IMR-90 (cell line): ENCODE data around the gene NFATC3. TPM values are rescaled to one million over a fixed set of nuclear protein-coding genes. Genes with fewer than 3 reads are reported as not detected.

ENCODE experiments used
- ATAC-seq: fragments of 200-7000 bp; cut with Tn5 transposase; 2 replicates; pipeline ENCODE4 v1.9.1; 2020; ENCODE audit warnings: low read depth, mild to moderate bottlenecking, moderate library complexity
- BruUV-seq: library from RNA; stranded (reverse); fragments of 400-500 nt; replicated peaks from 2 replicates; lab custom pipeline; 2021; lab: Mats Ljungman, UMichigan
- CTCF ChIA-PET: fragments of 300-600 bp; formaldehyde crosslinking; extraction: SDS; loops from one replicate; lab custom pipeline; 2021; ENCODE audit warnings: antibody characterized with exemption; lab: Yijun Ruan, JAX
- POLR2A ChIA-PET: fragments of 300-600 bp; sonication (Branson Sonifier 250); formaldehyde crosslinking; loops from one replicate; lab custom pipeline; 2022; ENCODE audit warnings: antibody characterized with exemption; ENCODE audit not compliant: unreplicated experiment; lab: Charles Lee
- DNase-seq: peaks from one replicate; pipeline ENCODE4 v3.0.0; 2013
- H2AFZ ChIP-seq: replicated peaks from 2 replicates; pipeline ENCODE3; 2013; ENCODE audit warnings: low read length, mild to moderate bottlenecking; ENCODE audit not compliant: poor library complexity
- H2AK5ac ChIP-seq: 2 replicates; pipeline ENCODE4 v1.6.1; 2013; ENCODE audit warnings: low read depth, low read length, inconsistent platforms
- H2AK9ac ChIP-seq: replicated peaks from 2 replicates; pipeline ENCODE3; 2013; ENCODE audit warnings: mild to moderate bottlenecking, low read depth, low read length, moderate library complexity; ENCODE audit not compliant: poor library complexity
- H2BK120ac ChIP-seq: 2 replicates; pipeline ENCODE4 v1.6.1; 2013; ENCODE audit warnings: low read depth, low read length, inconsistent platforms
- H2BK15ac ChIP-seq: 3 replicates; pipeline ENCODE4 v1.6.1; 2013; ENCODE audit warnings: low read depth, low read length, inconsistent platforms
- H2BK20ac ChIP-seq: 2 replicates; pipeline ENCODE4 v1.6.1; 2013; ENCODE audit warnings: low read depth, mild to moderate bottlenecking, inconsistent platforms, low read length, moderate library complexity
- H2BK5ac ChIP-seq: 2 replicates; pipeline ENCODE4 v1.6.1; 2013; ENCODE audit warnings: mild to moderate bottlenecking, low read depth, low read length, inconsistent platforms; ENCODE audit not compliant: poor library complexity, severe bottlenecking
- H3K14ac ChIP-seq: replicated peaks from 2 replicates; pipeline ENCODE4 v1.6.1; 2013; ENCODE audit warnings: low read depth, low read length, inconsistent platforms
- H3K18ac ChIP-seq: 2 replicates; pipeline ENCODE4 v1.6.1; 2013; ENCODE audit warnings: low read depth, low read length, control low read depth
- H3K23ac ChIP-seq: 2 replicates; pipeline ENCODE4 v1.6.1; 2013; ENCODE audit warnings: low read depth, low read length, inconsistent platforms
- H3K27ac ChIP-seq: 2 replicates; pipeline ENCODE4 v1.5.1; 2013; ENCODE audit warnings: mild to moderate bottlenecking, control low read depth, low read length; ENCODE audit not compliant: insufficient read depth
- H3K27me3 ChIP-seq: 2 replicates; pipeline ENCODE4 v1.6.1; 2013; ENCODE audit warnings: low read length; ENCODE audit not compliant: control insufficient read depth, insufficient read depth
- H3K36me3 ChIP-seq: 2 replicates; pipeline ENCODE4 v1.6.1; 2013; ENCODE audit warnings: low read length, mixed read lengths; ENCODE audit not compliant: control insufficient read depth, insufficient read depth
- H3K4ac ChIP-seq: 2 replicates; pipeline ENCODE4 v1.6.1; 2013; ENCODE audit warnings: low read depth, low read length, inconsistent platforms
- H3K4me1 ChIP-seq: 2 replicates; pipeline ENCODE4 v1.6.1; 2013; ENCODE audit warnings: low read length, mixed read lengths; ENCODE audit not compliant: control insufficient read depth, insufficient read depth
- H3K4me2 ChIP-seq: 2 replicates; pipeline ENCODE4 v1.6.1; 2013; ENCODE audit warnings: low read depth, mild to moderate bottlenecking, control low read depth, low read length, moderate library complexity
- H3K4me3 ChIP-seq: 2 replicates; pipeline ENCODE4 v1.5.1; 2013; ENCODE audit warnings: low read depth, mild to moderate bottlenecking, control low read depth, low read length, moderate library complexity; ENCODE audit not compliant: insufficient read depth
- H3K56ac ChIP-seq: 2 replicates; pipeline ENCODE4 v1.6.1; 2013; ENCODE audit warnings: low read length, inconsistent platforms; ENCODE audit not compliant: insufficient read depth; ENCODE audit errors: extremely low read depth
- H3K79me1 ChIP-seq, 2 experiments: 2 replicates each; pipeline ENCODE4 v1.6.1; 2013; ENCODE audit warnings: low read length in 2 of 2, inconsistent platforms in 1 of 2, low read depth in 1 of 2
- H3K9ac ChIP-seq: 2 replicates; pipeline ENCODE4 v1.6.1; 2013; ENCODE audit warnings: low read depth, low read length, control low read depth
- H3K9me1 ChIP-seq: 2 replicates; pipeline ENCODE4 v1.6.1; 2013; ENCODE audit warnings: low read length, inconsistent platforms; ENCODE audit not compliant: insufficient read depth
- H3K9me3 ChIP-seq: 2 replicates; pipeline ENCODE4 v1.6.1; 2013; ENCODE audit warnings: low read length; ENCODE audit not compliant: control insufficient read depth, insufficient read depth
- H4K20me1 ChIP-seq: 2 replicates; pipeline ENCODE4 v1.6.1; 2013; ENCODE audit warnings: low read length, inconsistent platforms; ENCODE audit not compliant: insufficient read depth
- H4K5ac ChIP-seq: 2 replicates; pipeline ENCODE4 v1.6.1; 2013; ENCODE audit warnings: mild to moderate bottlenecking, low read depth, low read length, control low read depth
- H4K8ac ChIP-seq, 2 experiments: 2 replicates each; pipeline ENCODE4 v1.6.1; 2013; ENCODE audit warnings: low read depth in 2 of 2, low read length in 2 of 2, control low read depth in 1 of 2, inconsistent platforms in 1 of 2
- H4K91ac ChIP-seq: 2 replicates; pipeline ENCODE4 v1.6.1; 2013; ENCODE audit warnings: low read depth, low read length, inconsistent platforms; ENCODE audit not compliant: insufficient read depth
- WGBS, 2 experiments: methylation state at CpG; one replicate each; pipeline versions ENCODE4 v1.1.5 to v1.1.7; 2013; ENCODE audit warnings: missing lambda C conversion rate in 2 of 2; ENCODE audit not compliant: insufficient read length in 1 of 2; ENCODE audit errors: extremely low coverage in 2 of 2; 5-methylcytosine and 5-hydroxymethylcytosine counted together
- dilution Hi-C: fragments of 300-500 bp; cut with HindIII; formaldehyde crosslinking; loops from one replicate; pipeline ENCODE4 v1.14.3; 2018; ENCODE audit warnings: low sequenced_read_pairs; ENCODE audit not compliant: unreplicated experiment
- in situ Hi-C: fragments of 300-500 bp; cut with MboI; formaldehyde crosslinking; loops from 3 replicates; pipeline ENCODE4 v1.14.3; 2019; ENCODE audit warnings: low sequenced_read_pairs, inconsistent platforms, mixed read lengths
- intact Hi-C: fragments of 100-400 bp; cut with micrococcal nuclease; formaldehyde crosslinking; loops from 2 replicates; pipeline ENCODE4 v1.10.0; 2022
- polyA plus RNA-seq, 3 experiments: library from polyadenylated mRNA; depleted of rRNA; stranded (reverse); fragments of >200 nt; gene quantifications; 2 replicates each; pipeline ENCODE4 v1.2.3, GENCODE V29; 2012; ENCODE audit warnings: low replicate concordance in 1 of 3
- total RNA-seq: library from RNA; depleted of rRNA; stranded (reverse); fragments of >200 nt; gene quantifications from 2 replicates; pipeline ENCODE4 v1.2.3, GENCODE V29; 2012
- TF ChIP-seq, protein P1 (sequence below): conservative IDR thresholded peaks from 2 replicates; pipeline ENCODE4 v1.5.1; 2012; ENCODE audit warnings: mild to moderate bottlenecking, low read depth, low read length, improper control_type of control experiment

Gene NFATC3
- total and polyA plus RNA-seq, 2 of the 4 experiments (the other 2 are of a cell fraction), result 6.3 to 21.5 TPM

DNA sequence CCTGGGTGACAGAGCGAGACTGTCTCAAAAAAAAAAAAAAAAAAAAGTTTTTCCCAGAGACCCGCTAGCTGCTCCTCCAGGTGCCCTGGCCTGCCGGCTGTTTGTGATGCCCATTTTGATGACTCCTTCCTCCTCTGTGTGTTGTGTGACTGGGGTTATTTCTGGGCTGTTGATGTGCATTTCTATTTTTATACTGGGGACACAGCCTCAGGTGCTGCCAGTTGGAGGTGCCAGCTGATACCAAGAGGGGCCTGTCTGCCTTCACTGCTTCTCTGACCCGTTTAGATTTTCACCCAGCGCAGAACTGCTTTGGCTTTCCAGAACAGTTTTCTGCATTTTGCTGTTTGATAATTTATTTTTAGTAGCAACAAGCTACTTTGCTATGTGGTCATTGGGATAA lies 166.7 kb downstream of the NFATC3 start:
- no peak overlapping the region for H3K27ac ChIP-seq
- H3K23ac ChIP-seq, result no peak overlapping the region
- H3K4me2 ChIP-seq, result no peak overlapping the region
- intact Hi-C loops (no loop called here), in situ Hi-C loops (no loop called here), dilution Hi-C loops (no loop called here)
- H3K18ac ChIP-seq, result no peak overlapping the region
- TF ChIP-seq, protein P1, sequence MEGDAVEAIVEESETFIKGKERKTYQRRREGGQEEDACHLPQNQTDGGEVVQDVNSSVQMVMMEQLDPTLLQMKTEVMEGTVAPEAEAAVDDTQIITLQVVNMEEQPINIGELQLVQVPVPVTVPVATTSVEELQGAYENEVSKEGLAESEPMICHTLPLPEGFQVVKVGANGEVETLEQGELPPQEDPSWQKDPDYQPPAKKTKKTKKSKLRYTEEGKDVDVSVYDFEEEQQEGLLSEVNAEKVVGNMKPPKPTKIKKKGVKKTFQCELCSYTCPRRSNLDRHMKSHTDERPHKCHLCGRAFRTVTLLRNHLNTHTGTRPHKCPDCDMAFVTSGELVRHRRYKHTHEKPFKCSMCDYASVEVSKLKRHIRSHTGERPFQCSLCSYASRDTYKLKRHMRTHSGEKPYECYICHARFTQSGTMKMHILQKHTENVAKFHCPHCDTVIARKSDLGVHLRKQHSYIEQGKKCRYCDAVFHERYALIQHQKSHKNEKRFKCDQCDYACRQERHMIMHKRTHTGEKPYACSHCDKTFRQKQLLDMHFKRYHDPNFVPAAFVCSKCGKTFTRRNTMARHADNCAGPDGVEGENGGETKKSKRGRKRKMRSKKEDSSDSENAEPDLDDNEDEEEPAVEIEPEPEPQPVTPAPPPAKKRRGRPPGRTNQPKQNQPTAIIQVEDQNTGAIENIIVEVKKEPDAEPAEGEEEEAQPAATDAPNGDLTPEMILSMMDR, result no peak
- no peaks in the 10 kb centered on the region for H3K27me3 ChIP-seq
- H4K91ac ChIP-seq, result no peak overlapping the region
- no peak overlapping the region for H3K9ac ChIP-seq
- CTCF ChIA-PET, result interaction anchor here (1.1 kb wide), 1 partner anchor 12 kb away, joined by 3 read pairs; the partner anchor contains the start of gene SLC7A6
- no peak overlapping the region for H4K5ac ChIP-seq
- no peak overlapping the region for H2BK15ac ChIP-seq
- no peak overlapping the region for H4K8ac ChIP-seq
- no peak overlapping the region for H3K14ac ChIP-seq
- BruUV-seq, result no TSS peak
- H3K36me3 ChIP-seq, result peaks cover 25% of the 10 kb centered on the region
- peaks cover 11% of the 10 kb centered on the region for H3K9me1 ChIP-seq
- H2BK120ac ChIP-seq, result no peak overlapping the region
- no peak overlapping the region for H2AFZ ChIP-seq
- DNase-seq (no peak), ATAC-seq (no peak)
- H3K4ac ChIP-seq, result no peak overlapping the region
- H3K4me1 ChIP-seq, result peaks cover 2% of the 10 kb centered on the region; the same call in 1 of the 2 replicates
- H2BK5ac ChIP-seq, result no peak overlapping the region
- H3K9me3 ChIP-seq, result no peaks in the 10 kb centered on the region
- no CpG with 5 or more reads among the region's 5 CpGs for WGBS, 2 experiments
- H2AK9ac ChIP-seq, result no peak overlapping the region
- no peaks in the 10 kb centered on the region for H4K20me1 ChIP-seq
- no peak overlapping the region for H3K56ac ChIP-seq
- H2BK20ac ChIP-seq, result no peak overlapping the region
- POLR2A ChIA-PET, result no interaction called here
- H3K79me1 ChIP-seq, result peaks cover 11 to 30% of the 10 kb centered on the region in 2 experiments
- H3K4me3 ChIP-seq, result no peak overlapping the region
- no peak overlapping the region for H2AK5ac ChIP-seq
